ENCODE data around the gene RYR3. TPM values are rescaled to one million over a fixed set of nuclear protein-coding genes. Genes with fewer than 3 reads are reported as not detected.

Gene RYR3
- polyA plus RNA-seq, 1 donor (not counting 4 experiments of a cell fraction or from before 2014, with no cell fraction given), result 0.04 TPM

DNA sequence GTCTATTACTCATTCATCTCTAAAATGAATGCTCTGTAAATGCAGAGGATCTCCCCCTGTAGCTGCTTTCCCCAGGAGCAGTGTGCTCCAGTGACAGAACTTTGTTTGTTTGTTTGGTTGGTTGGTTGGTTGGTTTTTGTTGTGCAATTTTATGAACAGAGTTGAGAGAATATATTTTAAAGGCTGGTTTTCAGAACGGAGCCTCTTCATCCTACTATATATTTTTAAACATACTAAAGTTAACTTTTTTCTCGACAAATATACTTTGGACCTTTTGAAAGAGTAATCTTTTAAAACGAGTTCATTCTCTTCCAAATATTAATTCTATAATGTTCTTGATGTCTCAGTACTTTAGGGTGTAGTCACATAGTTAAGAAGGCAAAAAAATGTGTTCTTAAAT, 20.2 kb downstream of the RYR3 start:
- FAIRE-seq, result no peak
- TF ChIP-seq EZH2 (IDR thresholded peaks at IDR 0.05; ENCODE audit: low read length), result no peak
- TF ChIP-seq, protein P1, sequence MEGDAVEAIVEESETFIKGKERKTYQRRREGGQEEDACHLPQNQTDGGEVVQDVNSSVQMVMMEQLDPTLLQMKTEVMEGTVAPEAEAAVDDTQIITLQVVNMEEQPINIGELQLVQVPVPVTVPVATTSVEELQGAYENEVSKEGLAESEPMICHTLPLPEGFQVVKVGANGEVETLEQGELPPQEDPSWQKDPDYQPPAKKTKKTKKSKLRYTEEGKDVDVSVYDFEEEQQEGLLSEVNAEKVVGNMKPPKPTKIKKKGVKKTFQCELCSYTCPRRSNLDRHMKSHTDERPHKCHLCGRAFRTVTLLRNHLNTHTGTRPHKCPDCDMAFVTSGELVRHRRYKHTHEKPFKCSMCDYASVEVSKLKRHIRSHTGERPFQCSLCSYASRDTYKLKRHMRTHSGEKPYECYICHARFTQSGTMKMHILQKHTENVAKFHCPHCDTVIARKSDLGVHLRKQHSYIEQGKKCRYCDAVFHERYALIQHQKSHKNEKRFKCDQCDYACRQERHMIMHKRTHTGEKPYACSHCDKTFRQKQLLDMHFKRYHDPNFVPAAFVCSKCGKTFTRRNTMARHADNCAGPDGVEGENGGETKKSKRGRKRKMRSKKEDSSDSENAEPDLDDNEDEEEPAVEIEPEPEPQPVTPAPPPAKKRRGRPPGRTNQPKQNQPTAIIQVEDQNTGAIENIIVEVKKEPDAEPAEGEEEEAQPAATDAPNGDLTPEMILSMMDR (optimal IDR thresholded peaks at IDR 0.05 in 1 of 3, IDR thresholded peaks at IDR 0.05 in 1 of 3, conservative IDR thresholded peaks at IDR 0.05 in 1 of 3; ENCODE audit: extremely low read depth in 1 of 3, insufficient read depth in 2 of 3, low read length in 3 of 3), result no peak

GRCh38 chr15:33341953-33342352, 31.2 kb downstream of the RYR3 start:
- Histone ChIP-seq H3K4me1 (ENCODE audit: control insufficient read depth, extremely low read depth, insufficient read depth, low read length) (no peaks in the 10 kb centered on the region), H3K4me2 (ENCODE audit: control insufficient read depth, extremely low read depth, insufficient read depth, low read depth, low read length) (no peak overlapping the region), H3K4me3 (ENCODE audit: control insufficient read depth in 2 of 3, extremely low read depth in 1 of 3, insufficient read depth in 2 of 3, low read depth in 1 of 3, low read length in 3 of 3) (no peak overlapping the region), H2AFZ (ENCODE audit: control insufficient read depth, low read length) (no peak overlapping the region), H3K9ac (ENCODE audit: control insufficient read depth, extremely low read depth, insufficient read depth, low read length) (no peak overlapping the region), H3K27ac (ENCODE audit: control insufficient read depth, insufficient read depth, low read length) (no peak overlapping the region), H3K36me3 (ENCODE audit: control insufficient read depth in 2 of 2, extremely low read depth in 1 of 2, insufficient read depth in 2 of 2, low read length in 2 of 2) (no peaks in the 10 kb centered on the region), H4K20me1 (ENCODE audit: control insufficient read depth, extremely low read depth, insufficient read depth, low read length) (no peaks in the 10 kb centered on the region), H3K9me1 (ENCODE audit: control insufficient read depth, extremely low read depth, insufficient read depth, low read length) (no peaks in the 10 kb centered on the region), H3K79me2 (ENCODE audit: control insufficient read depth, insufficient read depth, low read length) (no peaks in the 10 kb centered on the region), H3K9me3 (ENCODE audit: control insufficient read depth, low read depth, low read length) (no peaks in the 10 kb centered on the region), H3K27me3 (ENCODE audit: control insufficient read depth, extremely low read depth, insufficient read depth, low read length) (peaks cover 4% of the 10 kb centered on the region)
- no peak for TF ChIP-seq EZH2 (IDR thresholded peaks at IDR 0.05; ENCODE audit: low read length)
- TF ChIP-seq, protein P1 (optimal IDR thresholded peaks at IDR 0.05 in 1 of 3, IDR thresholded peaks at IDR 0.05 in 1 of 3, conservative IDR thresholded peaks at IDR 0.05 in 1 of 3; ENCODE audit: extremely low read depth in 1 of 3, insufficient read depth in 2 of 3, low read length in 3 of 3), result no peak
- FAIRE-seq (no peak), DNase-seq (ENCODE audit: low read depth, low spot score) (no peak)
- dilution Hi-C loops (cut with MboI; ENCODE audit: extremely low pct_ligation_motif_present, low sequenced_read_pairs), result no loop called here

More for the DNA sequence above, 20.2 kb downstream of the RYR3 start:
- Histone ChIP-seq H2AFZ (ENCODE audit: control insufficient read depth, low read length) (no peak overlapping the region), H3K4me2 (ENCODE audit: control insufficient read depth, extremely low read depth, insufficient read depth, low read depth, low read length) (no peak overlapping the region), H3K9me1 (ENCODE audit: control insufficient read depth, extremely low read depth, insufficient read depth, low read length) (no peaks in the 10 kb centered on the region), H4K20me1 (ENCODE audit: control insufficient read depth, extremely low read depth, insufficient read depth, low read length) (no peaks in the 10 kb centered on the region), H3K4me1 (ENCODE audit: control insufficient read depth, extremely low read depth, insufficient read depth, low read length) (no peaks in the 10 kb centered on the region), H3K4me3 (ENCODE audit: control insufficient read depth in 2 of 3, extremely low read depth in 1 of 3, insufficient read depth in 2 of 3, low read depth in 1 of 3, low read length in 3 of 3) (no peak overlapping the region), H3K27me3 (ENCODE audit: control insufficient read depth, extremely low read depth, insufficient read depth, low read length) (peaks cover 17% of the 10 kb centered on the region), H3K9me3 (ENCODE audit: control insufficient read depth, low read depth, low read length) (no peaks in the 10 kb centered on the region), H3K36me3 (ENCODE audit: control insufficient read depth in 2 of 2, extremely low read depth in 1 of 2, insufficient read depth in 2 of 2, low read length in 2 of 2) (no peaks in the 10 kb centered on the region), H3K79me2 (ENCODE audit: control insufficient read depth, insufficient read depth, low read length) (no peaks in the 10 kb centered on the region), H3K27ac (ENCODE audit: control insufficient read depth, insufficient read depth, low read length) (no peak overlapping the region), H3K9ac (ENCODE audit: control insufficient read depth, extremely low read depth, insufficient read depth, low read length) (no peak overlapping the region)
- dilution Hi-C loops (cut with MboI; ENCODE audit: extremely low pct_ligation_motif_present, low sequenced_read_pairs), result no loop called here
- no peak for DNase-seq (ENCODE audit: low read depth, low spot score)
